DOHH2 (cell line): Measurements from ENCODE around the gene PIWIL4.

Experiments used
- CTCF ChIP-seq: fragments of 200-600 bp; sonication (generic); IDR thresholded peaks from one replicate; pipeline ENCODE4 v1.5.1; 2014; ENCODE audit warnings: antibody characterized with exemption, mild to moderate bottlenecking, low read depth, low read length; ENCODE audit not compliant: poor library complexity, severe bottlenecking
- EZH2phosphoT487 ChIP-seq: fragments of 200-600 bp; sonication (generic); IDR thresholded peaks from 2 replicates; pipeline ENCODE4 v1.6.1; 2017; ENCODE audit warnings: borderline replicate concordance, mild to moderate bottlenecking, antibody characterized with exemption, low read length, moderate library complexity, mixed read lengths

DNA sequence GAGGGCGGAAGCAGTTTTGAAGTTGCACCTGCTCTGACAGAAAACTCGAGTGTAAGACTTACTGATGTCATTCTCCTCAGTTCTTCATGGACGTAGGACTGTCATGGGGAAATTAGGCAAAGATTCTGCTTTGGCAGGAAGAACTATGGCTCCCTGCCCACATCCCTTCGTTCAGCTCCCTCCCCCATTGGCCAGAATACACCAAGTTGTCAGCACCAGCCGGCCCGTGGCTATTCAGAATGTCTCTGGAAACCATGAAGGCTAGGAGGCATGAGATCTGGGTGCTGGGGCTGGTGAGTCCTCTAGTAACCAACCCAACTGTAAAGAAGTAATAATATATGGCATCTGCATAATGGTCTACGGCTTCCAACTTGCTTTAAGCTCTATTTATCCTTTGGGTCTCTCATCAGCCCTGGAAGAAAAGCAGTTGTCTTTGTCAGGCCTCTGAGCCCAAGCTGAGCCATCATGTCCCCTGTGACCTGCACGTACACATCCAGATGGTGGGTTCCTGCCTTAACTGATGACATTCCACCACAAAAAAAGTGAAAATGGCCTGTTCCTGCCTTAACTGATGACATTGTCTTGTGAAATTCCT, 74.1 kb downstream of the PIWIL4 start:
- no peak for TF ChIP-seq CTCF
- TF ChIP-seq EZH2phosphoT487, result no peak
